ENCODE data around the gene CABLES1. TPM values are rescaled to one million over a fixed set of nuclear protein-coding genes. Genes with fewer than 3 reads are reported as not detected.
"Not testable (repeated sequence)": the region's sequence is repeated elsewhere in the genome, so short reads cannot be mapped to it uniquely, and the experiment has no call there.

CABLES1 gene
- polyA plus RNA-seq, 1 of the 3 experiments (the other 2 are of a cell fraction) = 2.2 TPM

- TF ChIP-seq NFIC (IDR thresholded peaks at IDR 0.05; ENCODE audit: borderline replicate concordance) = no peak
Measured at GRCh38 chr18:23284629-23285028, 149.3 kb downstream of the CABLES1 start (continued).

DNA sequence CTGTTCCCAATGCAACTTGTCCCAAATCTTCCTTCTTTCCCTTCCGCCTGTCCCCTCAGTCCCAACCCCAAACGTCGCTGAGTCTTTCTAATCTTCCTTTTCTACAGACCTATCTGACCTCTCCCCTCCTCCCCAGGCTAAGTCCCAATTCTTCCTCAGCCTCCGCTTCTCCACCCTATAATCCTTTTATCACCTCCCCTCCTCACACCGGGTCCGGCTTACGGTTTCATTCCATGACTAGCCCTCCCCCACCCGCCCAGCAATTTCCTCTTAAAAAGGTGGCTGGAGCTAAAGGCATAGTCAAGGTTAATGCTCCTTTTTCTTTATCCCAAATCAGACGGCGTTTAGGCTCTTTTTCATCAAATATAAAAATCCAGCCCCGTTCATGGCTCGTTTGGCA is 150.3 kb downstream of the CABLES1 start:
- DNase-seq; H3F3A ChIP-seq (replicated peaks; ENCODE audit: insufficient read depth); H2AFZ ChIP-seq (ENCODE audit: low read depth); H3K79me2 ChIP-seq (ENCODE audit: insufficient read depth); H3K27ac ChIP-seq (ENCODE audit: low read depth in 2 of 2, low read length in 1 of 2); POLR2A ChIA-PET; CTCF ChIA-PET; H3K4me3 ChIP-seq (ENCODE audit: low read depth in 2 of 2, low read length in 1 of 2); H3K9me2 ChIP-seq; H3K9ac ChIP-seq; H3K36me3 ChIP-seq (replicated peaks in 1 of 2; ENCODE audit: control insufficient read depth in 1 of 2, insufficient read depth in 2 of 2, low read length in 1 of 2); H4K20me1 ChIP-seq (ENCODE audit: insufficient read depth); H3K27me3 ChIP-seq (ENCODE audit: insufficient read depth); H3K9me3 ChIP-seq; H3K4me2 ChIP-seq: not testable (repeated sequence)
- WGBS (ENCODE audit: low lambda C conversion rate) = 97% methylated on average over 12 of the region's 12 CpGs
- peaks cover 7 to 17% of the 10 kb centered on the region in 2 experiments; a peak in 2 of 4 replicates for H3K4me1 ChIP-seq (ENCODE audit: control insufficient read depth in 1 of 2, insufficient read depth in 2 of 2, low read depth in 1 of 2, low read length in 1 of 2)

- H3K9me2 ChIP-seq = no peaks in the 10 kb centered on the region
- DNase-seq = no peak
- H3K27ac ChIP-seq (ENCODE audit: low read depth in 2 of 2, low read length in 1 of 2) = no peak overlapping the region
- ChIA-PET CTCF (no interaction called here), POLR2A (no interaction called here)
- H3K4me2 ChIP-seq = peak overlapping the region; percentile 46; the same call in 1 of the 2 replicates
- H4K20me1 ChIP-seq (ENCODE audit: insufficient read depth) = no peaks in the 10 kb centered on the region
- H3K36me3 ChIP-seq (replicated peaks in 1 of 2; ENCODE audit: control insufficient read depth in 1 of 2, insufficient read depth in 2 of 2, low read length in 1 of 2) = no peaks in the 10 kb centered on the region
- H3K4me3 ChIP-seq (ENCODE audit: low read depth in 2 of 2, low read length in 1 of 2) = no peak overlapping the region
- 0 out of 2 replicates have a peak, but pooled peaks have one; percentile 9 for TF ChIP-seq PBX3 (IDR thresholded peaks at IDR 0.05)
- no peak for TF ChIP-seq EZH2phosphoT487 (IDR thresholded peaks at IDR 0.05; ENCODE audit: borderline replicate concordance, low read depth)
- H3K9ac ChIP-seq = no peak overlapping the region
- H3K9me3 ChIP-seq = no peaks in the 10 kb centered on the region
- no peak overlapping the region for H2AFZ ChIP-seq (ENCODE audit: low read depth)
- peaks cover 0 to 9% of the 10 kb centered on the region in 2 experiments; a peak in 2 of 4 replicates for H3K4me1 ChIP-seq (ENCODE audit: control insufficient read depth in 1 of 2, insufficient read depth in 2 of 2, low read depth in 1 of 2, low read length in 1 of 2)
- no peaks in the 10 kb centered on the region for H3F3A ChIP-seq (replicated peaks; ENCODE audit: insufficient read depth)
- no CpG with 5 or more reads among the region's 4 CpGs for WGBS (ENCODE audit: low lambda C conversion rate)
- H3K27me3 ChIP-seq (ENCODE audit: insufficient read depth) = no peaks in the 10 kb centered on the region
- no peaks in the 10 kb centered on the region for H3K79me2 ChIP-seq (ENCODE audit: insufficient read depth)
Measured at GRCh38 chr18:23291456-23292205, 156.3 kb downstream of the CABLES1 start.

DNA sequence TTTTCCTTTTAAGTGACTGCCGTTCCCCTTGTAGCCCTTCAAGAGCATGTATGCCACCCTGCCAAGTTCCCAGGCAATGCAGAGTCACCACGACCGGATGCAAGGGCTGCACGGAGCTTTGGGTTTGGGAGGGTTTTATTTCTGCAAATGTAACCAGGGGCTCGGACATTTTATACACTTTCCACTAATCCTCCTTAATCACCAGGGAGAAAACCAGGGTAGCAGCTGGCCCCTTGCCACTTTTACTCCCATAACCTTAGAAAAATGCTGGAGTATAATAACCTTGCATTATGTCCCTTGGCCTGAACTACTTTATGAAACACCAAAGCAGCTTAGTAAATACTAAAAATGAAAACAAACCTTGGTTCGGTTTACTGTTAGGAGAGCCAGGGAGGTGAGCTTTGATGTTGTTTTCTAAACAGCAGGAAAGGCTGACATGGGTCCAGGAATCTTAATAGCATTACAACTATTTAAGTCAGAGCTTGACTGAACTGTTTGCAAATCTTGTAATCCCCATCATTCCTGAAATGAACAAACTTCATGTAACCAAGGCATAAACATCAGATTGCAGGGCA is 165.0 kb downstream of the CABLES1 start:
- H3K9me2 ChIP-seq = no peaks in the 10 kb centered on the region
- no peak overlapping the region for H3K4me2 ChIP-seq
- ChIA-PET POLR2A (no interaction called here), CTCF (interaction anchor here (0.8 to 1.1 kb wide), 2 partner anchors 20 to 102 kb away, joined by 3 read pairs; no protein-coding TSS in a partner anchor)
- no peak overlapping the region for H3K4me3 ChIP-seq (ENCODE audit: low read depth in 2 of 2, low read length in 1 of 2)
- no peaks in the 10 kb centered on the region for H3K79me2 ChIP-seq (ENCODE audit: insufficient read depth)
- 74% methylated on average over 6 of the region's 6 CpGs for WGBS (ENCODE audit: low lambda C conversion rate)
- no peak overlapping the region for H2AFZ ChIP-seq (ENCODE audit: low read depth)
- TF ChIP-seq JUND (IDR thresholded peaks at IDR 0.05) (no peak), NRF1 (IDR thresholded peaks at IDR 0.05; ENCODE audit: low read depth, low read length) (no peak), RCOR1 (IDR thresholded peaks at IDR 0.05; ENCODE audit: low read length) (no peak), ELF1 (IDR thresholded peaks at IDR 0.05) (no peak), GATA2 (CRISPR knock-in tag; IDR thresholded peaks at IDR 0.05) (no peak), MEF2A (IDR thresholded peaks at IDR 0.05; ENCODE audit: borderline replicate concordance, low read depth) (no peak), GABPA (IDR thresholded peaks at IDR 0.05; ENCODE audit: low read depth) (no peak), RAD21 (IDR thresholded peaks at IDR 0.05; ENCODE audit: low read length) (no peak), USF1 (IDR thresholded peaks at IDR 0.05; ENCODE audit: borderline replicate concordance, low read depth) (no peak), EP300 (IDR thresholded peaks at IDR 0.05; ENCODE audit: borderline replicate concordance in 1 of 2, low read depth in 1 of 2, low read length in 1 of 2) (no peak), RFX5 (IDR thresholded peaks at IDR 0.05; ENCODE audit: low read length) (no peak), CHD2 (IDR thresholded peaks at IDR 0.05; ENCODE audit: low read length, partially characterized antibody) (no peak), TAF1 (IDR thresholded peaks at IDR 0.05; ENCODE audit: borderline replicate concordance, low read depth, low read length) (no peak), TCF12 (IDR thresholded peaks at IDR 0.05) (no peak)
- TF ChIP-seq, protein P1, sequence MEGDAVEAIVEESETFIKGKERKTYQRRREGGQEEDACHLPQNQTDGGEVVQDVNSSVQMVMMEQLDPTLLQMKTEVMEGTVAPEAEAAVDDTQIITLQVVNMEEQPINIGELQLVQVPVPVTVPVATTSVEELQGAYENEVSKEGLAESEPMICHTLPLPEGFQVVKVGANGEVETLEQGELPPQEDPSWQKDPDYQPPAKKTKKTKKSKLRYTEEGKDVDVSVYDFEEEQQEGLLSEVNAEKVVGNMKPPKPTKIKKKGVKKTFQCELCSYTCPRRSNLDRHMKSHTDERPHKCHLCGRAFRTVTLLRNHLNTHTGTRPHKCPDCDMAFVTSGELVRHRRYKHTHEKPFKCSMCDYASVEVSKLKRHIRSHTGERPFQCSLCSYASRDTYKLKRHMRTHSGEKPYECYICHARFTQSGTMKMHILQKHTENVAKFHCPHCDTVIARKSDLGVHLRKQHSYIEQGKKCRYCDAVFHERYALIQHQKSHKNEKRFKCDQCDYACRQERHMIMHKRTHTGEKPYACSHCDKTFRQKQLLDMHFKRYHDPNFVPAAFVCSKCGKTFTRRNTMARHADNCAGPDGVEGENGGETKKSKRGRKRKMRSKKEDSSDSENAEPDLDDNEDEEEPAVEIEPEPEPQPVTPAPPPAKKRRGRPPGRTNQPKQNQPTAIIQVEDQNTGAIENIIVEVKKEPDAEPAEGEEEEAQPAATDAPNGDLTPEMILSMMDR (IDR thresholded peaks at IDR 0.05) = no peak
- H3K4me1 ChIP-seq (ENCODE audit: control insufficient read depth in 1 of 2, insufficient read depth in 2 of 2, low read depth in 1 of 2, low read length in 1 of 2) = peaks cover 0 to 23% of the 10 kb centered on the region in 2 experiments; a peak in 1 of 4 replicates
- no peak overlapping the region for H3K27ac ChIP-seq (ENCODE audit: low read depth in 2 of 2, low read length in 1 of 2)
- H3K27me3 ChIP-seq (ENCODE audit: insufficient read depth) = no peaks in the 10 kb centered on the region
- DNase-seq = no peak
- no peaks in the 10 kb centered on the region for H3K36me3 ChIP-seq (replicated peaks in 1 of 2; ENCODE audit: control insufficient read depth in 1 of 2, insufficient read depth in 2 of 2, low read length in 1 of 2)
- no peak overlapping the region for H3K9ac ChIP-seq
- H4K20me1 ChIP-seq (ENCODE audit: insufficient read depth) = no peaks in the 10 kb centered on the region
- H3F3A ChIP-seq (replicated peaks; ENCODE audit: insufficient read depth) = peaks cover 15% of the 10 kb centered on the region
- H3K9me3 ChIP-seq = no peaks in the 10 kb centered on the region
